Stimulated activated CD4-positive, alpha-beta T cell treated with anti-CD3 and anti-CD28 coated beads, TNF-alpha, amount 100 ng/mL, for 1 hour (primary cell): ENCODE measurements around the gene RPS6KA3.
"Not testable (repeated sequence)": the region's sequence is repeated elsewhere in the genome, so short reads cannot be mapped to it uniquely, and the experiment has no call there.

Experiments
- DNase-seq, 3 donors: peaks; one replicate each; pipeline ENCODE4 v3.0.0-alpha.2; 2020; ENCODE audit warnings: low read depth in 3 of 3, low spot score in 1 of 3

Gene RPS6KA3

GRCh38 chrX:20265726-20266681, 705 bp downstream of the RPS6KA3 start:
- peak in 1 of 3 donors; percentile 16 for DNase-seq

DNA sequence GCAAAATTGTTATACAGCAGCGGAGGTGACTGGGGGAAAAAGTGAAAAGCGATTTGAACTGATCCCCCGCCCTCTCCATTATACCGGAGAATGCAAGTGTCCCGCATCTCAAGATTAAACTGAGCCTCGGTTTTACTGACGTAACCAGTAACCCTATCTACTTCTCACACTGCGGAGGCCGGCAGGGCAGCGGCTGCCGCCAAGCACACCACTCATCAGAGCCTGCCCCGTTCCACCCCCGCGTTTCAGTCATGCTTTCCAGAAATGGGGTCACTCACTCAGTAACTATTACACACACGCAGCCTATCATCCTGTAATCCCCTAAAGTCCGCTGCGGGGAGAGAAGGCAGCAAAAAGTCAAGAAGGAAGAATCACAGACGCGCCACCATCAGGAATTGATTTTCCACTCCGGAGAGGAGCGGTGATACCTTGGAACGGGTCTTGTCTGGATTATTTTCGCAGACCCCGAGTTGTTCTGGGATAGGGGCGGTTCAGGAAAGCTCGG, 1.4 kb downstream of the RPS6KA3 start:
- peak in 1 of 3 donors; percentile 27 for DNase-seq

GRCh38 chrX:20263474-20263873, 3.2 kb downstream of the RPS6KA3 start:
- no peak for DNase-seq

DNA sequence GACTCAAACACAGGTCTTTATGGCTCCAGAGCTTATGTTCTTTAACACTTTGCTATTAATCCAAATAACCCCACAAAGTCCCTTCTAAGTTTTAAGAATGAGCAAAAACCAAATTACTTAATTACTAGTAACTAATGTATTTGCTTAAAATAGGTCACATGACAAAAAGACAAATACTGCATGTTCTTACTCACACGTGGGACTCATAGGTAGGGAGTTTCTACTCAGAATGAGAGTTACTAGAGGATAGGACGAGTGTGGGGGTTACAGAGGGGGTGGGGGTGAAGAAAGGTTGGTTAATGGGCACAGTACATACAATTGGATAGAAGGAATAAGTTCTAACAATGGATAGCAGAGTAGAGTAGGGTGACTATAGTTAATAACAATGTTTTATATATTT, 5.8 kb downstream of the RPS6KA3 start:
- no peak for DNase-seq

DNA sequence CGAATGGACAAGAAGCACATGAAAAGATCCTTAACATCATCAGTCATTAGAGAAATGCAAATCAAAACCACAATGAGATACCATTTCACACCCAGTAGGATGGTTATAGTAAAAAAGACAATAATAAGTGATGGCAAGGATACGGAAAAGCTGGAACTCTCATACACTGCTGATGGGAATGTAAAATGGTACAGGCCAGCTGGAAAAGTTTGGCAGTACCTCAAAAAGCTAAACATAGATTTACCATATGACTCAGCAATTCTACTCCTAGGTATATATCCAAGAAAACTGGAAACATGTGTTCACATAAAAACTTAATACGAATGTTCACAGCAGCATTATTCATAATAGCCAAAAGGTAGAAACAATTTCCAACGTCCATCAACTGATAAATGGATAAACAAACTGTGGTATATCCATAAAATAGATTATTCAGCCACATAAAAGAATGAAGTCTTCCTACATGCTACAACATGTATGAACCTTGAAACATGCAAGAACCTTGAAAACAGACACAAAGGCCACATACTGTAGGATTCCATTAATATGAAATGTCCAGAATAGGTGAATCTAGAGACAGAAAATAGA, 11.9 kb downstream of the RPS6KA3 start:
- DNase-seq: no peak

DNA sequence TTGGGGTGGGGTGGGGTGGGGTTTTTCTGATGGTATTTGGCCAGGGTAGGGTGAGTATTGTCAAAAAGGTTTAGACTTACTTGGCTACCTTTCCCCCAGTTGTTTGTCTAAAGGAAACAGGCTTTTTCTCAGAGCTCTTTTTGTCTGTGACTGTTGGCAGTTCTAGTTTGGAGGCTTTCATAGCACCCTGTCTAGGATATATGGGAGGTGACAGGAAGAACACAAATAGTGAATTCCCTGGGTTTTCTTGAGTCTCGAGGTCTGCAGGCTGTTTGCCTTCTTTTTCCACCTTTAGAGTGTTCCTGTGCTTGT, 13.5 kb downstream of the RPS6KA3 start:
- no peak for DNase-seq

GRCh38 chrX:20252381-20253231, 14.1 kb downstream of the RPS6KA3 start:
- peak in 1 of 3 donors; percentile 52 for DNase-seq

DNA sequence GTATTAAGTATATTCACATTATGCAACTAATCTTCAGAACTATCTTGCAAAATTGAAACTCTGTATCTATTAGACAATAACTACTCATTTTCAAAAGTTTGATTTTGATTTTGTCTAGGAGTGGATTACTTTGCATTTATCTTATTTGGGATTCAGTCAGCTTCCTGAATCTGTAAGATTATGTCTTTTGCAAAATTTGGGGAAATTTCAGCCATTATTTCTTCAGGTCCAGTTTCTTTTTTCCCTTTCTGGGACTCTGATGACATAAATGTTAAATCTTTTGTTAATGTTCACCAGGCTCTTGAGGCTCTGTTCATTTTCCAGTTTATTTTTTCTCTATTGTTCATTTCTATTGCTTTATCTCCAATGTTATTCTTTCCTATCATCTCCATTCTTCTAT, 15.0 kb downstream of the RPS6KA3 start:
- DNase-seq: no peak

DNA sequence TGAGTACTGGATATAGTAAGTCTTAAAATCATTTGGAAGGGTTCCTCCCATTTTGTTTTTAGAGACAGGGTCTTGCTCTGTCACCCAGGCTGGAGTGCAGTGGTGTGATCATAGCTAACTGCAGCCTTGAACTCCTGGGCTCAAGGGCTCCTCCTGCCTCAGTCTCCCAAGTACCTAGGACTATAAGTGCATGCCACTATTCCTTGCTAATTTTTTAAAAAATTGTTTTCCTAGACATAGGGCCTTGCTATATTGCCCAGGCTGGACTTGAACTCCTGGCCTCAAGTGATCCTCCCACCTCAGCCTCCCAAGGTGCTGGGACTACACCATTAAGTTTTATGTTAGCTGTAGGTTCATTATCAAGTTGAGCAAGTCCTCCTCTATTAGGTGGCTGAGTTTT, 16.6 kb downstream of the RPS6KA3 start:
- DNase-seq: not testable (repeated sequence)

DNA sequence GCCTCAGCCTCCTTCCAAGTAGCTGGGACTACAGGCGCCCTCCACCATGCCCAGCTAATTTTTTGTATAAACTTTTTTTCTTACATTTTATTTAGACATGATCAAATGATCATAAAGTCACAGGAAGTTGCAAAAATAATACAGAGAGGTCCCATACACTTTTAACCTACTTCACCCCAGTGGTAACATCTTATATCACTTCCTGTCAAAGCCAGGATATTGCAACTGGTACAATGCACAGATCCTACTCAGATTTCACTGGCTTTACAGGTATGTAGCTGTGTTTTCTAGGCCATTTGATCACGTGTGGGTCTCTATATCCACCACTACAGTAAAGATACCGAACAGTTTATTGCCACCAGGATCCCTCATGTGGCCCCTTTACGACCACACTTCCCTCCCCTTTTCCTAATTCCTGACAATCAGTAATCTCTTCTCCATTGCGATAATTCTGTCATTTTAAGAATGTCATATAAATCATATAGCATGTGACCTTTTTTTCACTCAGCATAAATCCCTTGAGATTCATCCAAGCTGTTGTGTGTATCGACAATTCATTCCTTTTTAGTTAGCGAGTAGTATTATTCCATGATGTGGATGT, 18.0 kb downstream of the RPS6KA3 start:
- DNase-seq: no peak

DNA sequence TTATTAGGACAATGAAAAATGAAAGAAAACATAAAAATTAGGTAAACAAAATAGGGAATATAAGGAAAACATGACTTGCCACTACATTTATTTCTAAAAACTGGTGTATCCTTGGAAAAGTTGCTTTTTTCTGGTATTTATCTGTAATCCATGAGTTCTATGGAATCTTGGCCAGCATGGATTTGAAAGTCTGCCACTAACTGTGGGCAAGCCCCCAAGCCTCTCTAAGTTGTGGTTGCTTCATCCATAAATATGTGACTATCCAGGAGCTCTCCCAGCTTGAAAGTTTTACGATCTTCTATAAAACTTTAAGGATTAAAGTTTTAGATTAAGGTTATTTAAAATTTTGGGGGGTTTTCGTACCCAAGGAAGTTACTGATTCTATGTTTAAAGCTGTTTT, 21.8 kb downstream of the RPS6KA3 start:
- no peak for DNase-seq

GRCh38 chrX:20240201-20240600, 26.5 kb downstream of the RPS6KA3 start:
- no peak for DNase-seq

- DNase-seq: no peak
Observed at GRCh38 chrX:20237864-20238263, 28.8 kb downstream of the RPS6KA3 start.

- DNase-seq: no peak
Observed at GRCh38 chrX:20235755-20236154, 31.0 kb downstream of the RPS6KA3 start.

DNA sequence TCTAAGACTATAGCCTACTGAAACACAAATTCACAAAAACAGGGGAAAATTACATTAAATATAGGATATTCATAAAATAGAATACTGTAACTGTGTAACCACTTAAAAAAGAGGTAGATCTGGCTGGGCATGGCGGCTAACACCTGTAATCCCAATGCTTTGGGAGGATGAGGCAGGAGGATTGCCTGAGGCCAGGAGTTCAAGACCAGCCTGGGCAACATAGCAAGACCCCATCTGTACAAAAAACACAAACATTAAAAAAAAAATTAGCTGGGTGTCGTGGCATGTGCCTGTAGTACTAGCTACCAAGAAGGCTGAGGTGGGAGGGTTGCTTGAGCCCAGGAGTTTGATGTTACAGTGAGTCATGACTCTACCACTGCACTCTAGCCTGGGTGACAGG, 33.4 kb downstream of the RPS6KA3 start:
- DNase-seq: no peak

DNA sequence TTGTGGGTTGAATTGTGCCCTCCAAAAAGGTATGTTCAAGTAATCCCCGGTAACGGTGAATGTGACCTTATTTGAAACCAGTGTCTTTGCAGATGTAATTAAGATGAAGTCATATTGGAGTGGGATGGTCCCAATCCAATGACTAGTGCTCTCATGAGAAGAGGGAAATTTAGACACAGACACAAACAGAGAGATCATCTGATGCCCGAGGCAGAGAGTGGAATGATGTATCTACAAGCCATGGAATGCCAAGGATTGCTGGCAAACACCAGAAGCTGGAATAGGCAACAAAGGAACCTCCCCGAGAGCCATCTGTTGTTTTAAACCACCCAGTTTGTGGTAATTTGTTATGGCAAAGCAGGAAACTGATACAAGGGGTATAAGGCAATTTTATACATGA, 35.1 kb downstream of the RPS6KA3 start:
- no peak for DNase-seq

GRCh38 chrX:20230406-20230805, 36.3 kb downstream of the RPS6KA3 start:
- DNase-seq: no peak

DNA sequence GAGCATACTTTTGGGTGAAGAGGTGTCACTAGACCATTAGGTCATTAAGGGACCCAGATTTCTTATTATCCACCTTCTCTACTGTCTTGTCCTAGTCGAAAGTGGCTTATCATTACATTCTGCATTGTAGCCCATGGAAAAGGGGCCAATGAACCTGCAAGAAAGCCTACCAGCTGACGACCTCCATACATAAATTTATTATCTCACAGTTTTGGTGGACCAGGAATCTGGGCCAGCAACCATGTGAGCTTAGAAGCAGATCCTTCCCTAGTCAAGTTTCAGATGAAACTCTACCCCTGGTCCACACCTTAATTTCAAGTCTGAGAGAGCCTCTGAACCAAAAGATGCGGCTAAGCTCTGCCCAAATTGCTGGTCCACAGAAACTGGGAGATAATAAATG, 37.6 kb downstream of the RPS6KA3 start:
- no peak for DNase-seq

GRCh38 chrX:20228245-20228644, 38.5 kb downstream of the RPS6KA3 start:
- no peak for DNase-seq

DNA sequence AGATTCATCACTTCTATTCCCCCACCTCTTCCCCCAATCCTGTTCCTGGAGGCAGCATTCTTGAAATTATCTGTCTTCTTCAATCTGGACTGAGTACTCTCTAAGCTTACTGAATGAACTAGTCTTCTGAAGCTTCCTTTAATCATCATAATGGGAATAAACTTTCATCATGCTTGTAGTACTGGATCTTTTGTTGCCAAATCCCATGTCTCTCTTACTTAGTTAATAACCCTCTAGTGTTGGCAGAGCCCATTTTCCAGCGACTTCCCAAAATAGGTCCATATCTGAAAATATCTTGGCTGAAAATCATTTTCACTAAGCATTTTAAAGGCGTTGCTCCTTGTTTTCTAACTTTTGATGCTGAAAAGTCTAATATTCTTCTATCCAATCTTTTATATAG, 39.6 kb downstream of the RPS6KA3 start:
- no peak for DNase-seq

- no peak for DNase-seq
Observed at GRCh38 chrX:20225488-20225833, 41.2 kb downstream of the RPS6KA3 start.
